ENCODE data around the gene FOXP1.

DNA sequence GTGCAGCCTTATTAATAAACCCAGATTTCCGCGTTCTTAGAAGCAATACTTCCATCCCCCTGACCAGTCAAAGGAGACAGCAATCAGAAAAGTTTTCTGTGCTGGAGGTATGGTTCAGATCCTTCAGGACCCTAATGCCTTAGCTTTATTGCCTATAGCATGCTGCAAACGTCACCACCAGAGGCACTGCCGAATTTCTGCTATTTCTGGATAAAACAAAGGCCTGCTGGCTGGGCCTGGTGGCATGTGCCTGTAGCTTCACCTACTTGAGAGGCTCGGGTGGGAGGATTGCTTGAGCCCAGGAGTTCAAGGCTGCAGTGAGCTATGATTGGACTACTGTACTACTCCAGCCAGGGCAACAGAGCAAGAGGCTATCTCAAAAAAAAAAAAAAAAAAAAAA is 407.2 kb downstream of the FOXP1 start:
- TF ChIP-seq, protein P1, sequence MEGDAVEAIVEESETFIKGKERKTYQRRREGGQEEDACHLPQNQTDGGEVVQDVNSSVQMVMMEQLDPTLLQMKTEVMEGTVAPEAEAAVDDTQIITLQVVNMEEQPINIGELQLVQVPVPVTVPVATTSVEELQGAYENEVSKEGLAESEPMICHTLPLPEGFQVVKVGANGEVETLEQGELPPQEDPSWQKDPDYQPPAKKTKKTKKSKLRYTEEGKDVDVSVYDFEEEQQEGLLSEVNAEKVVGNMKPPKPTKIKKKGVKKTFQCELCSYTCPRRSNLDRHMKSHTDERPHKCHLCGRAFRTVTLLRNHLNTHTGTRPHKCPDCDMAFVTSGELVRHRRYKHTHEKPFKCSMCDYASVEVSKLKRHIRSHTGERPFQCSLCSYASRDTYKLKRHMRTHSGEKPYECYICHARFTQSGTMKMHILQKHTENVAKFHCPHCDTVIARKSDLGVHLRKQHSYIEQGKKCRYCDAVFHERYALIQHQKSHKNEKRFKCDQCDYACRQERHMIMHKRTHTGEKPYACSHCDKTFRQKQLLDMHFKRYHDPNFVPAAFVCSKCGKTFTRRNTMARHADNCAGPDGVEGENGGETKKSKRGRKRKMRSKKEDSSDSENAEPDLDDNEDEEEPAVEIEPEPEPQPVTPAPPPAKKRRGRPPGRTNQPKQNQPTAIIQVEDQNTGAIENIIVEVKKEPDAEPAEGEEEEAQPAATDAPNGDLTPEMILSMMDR (IDR thresholded peaks at IDR 0.05; ENCODE audit: insufficient read depth, low read length, poor library complexity, severe bottlenecking), result no peak
- no peak for TF ChIP-seq EZH2phosphoT487 (conservative IDR thresholded peaks at IDR 0.05; ENCODE audit: low read length)

Data from SU-DHL-6 (cell line).